Measurements from ENCODE around the gene CUX1. TPM values are rescaled to one million over a fixed set of nuclear protein-coding genes. Genes with fewer than 3 reads are reported as not detected.

The CUX1 gene
- total RNA-seq, 1 experiment from 2014 or later, result 53.5 TPM

DNA sequence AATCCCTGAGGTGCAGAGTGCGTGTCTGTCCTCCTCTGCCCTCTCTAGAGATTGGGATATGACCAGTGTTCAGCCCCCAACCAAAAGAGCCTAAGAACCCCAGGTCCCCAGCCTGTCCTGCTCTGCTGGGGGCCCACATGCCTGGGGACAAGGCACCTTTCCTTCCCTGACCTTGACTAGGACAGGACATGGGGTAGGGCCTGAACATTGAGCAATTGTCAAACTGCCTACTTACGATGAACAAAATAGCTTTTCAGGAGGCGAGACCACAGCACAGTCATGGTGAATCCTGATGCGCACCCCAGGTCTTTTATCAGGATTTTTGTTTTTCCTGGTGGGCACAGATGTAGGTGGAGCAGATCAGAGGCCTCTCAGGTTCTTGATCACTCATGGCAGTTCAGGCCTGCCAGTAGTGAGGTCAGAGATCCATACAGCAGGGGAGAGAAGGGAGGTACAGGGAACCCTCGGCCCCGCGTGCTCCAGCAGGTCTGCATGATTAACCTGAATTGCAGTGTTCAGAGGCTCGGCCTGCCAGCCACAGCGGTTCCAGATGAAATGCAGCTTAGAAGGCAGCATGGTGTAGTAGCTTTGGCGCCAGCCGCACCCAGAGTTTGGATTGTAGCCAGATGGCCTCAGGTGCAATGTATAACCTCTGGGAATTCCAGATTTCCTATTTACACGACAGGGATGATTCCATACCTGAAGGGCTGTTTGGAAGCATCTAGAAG is 191.3 kb downstream of the CUX1 start:
- Histone ChIP-seq H2BK15ac (ENCODE audit: low read depth, low read length) (no peak overlapping the region), H3K23ac (ENCODE audit: insufficient read length, low read depth, low read length) (no peak overlapping the region), H2BK120ac (ENCODE audit: low read depth, low read length, poor library complexity, severe bottlenecking) (no peak overlapping the region), H4K20me1 (ENCODE audit: control insufficient read depth, insufficient read depth, insufficient read length) (no peaks in the 10 kb centered on the region), H3K4me2 (ENCODE audit: insufficient read depth, insufficient read length, low read length) (no peak overlapping the region), H3K9me3 (ENCODE audit: control insufficient read depth, low read depth, low read length) (no peaks in the 10 kb centered on the region), H4K91ac (ENCODE audit: insufficient read length, low read depth, low read length) (no peak overlapping the region), H3K18ac (ENCODE audit: insufficient read length, low read depth, low read length) (peak overlapping the region; percentile 25), H3K14ac (ENCODE audit: insufficient read depth, low read length) (no peak overlapping the region; the same call in 1 of the 2 replicates), H3K79me1 (ENCODE audit: insufficient read depth, low read depth, low read length, poor library complexity, severe bottlenecking) (peaks cover 5% of the 10 kb centered on the region), H3K56ac (ENCODE audit: insufficient read length, low read depth, low read length) (no peak overlapping the region), H3K23me2 (ENCODE audit: insufficient read length, low read depth, low read length, poor library complexity, severe bottlenecking) (no peaks in the 10 kb centered on the region), H2AK5ac (ENCODE audit: insufficient read length, low read length) (no peak overlapping the region), H3K79me2 (ENCODE audit: insufficient read depth, low read length) (no peaks in the 10 kb centered on the region), H3K27ac (ENCODE audit: insufficient read length, low read depth, low read length) (no peak overlapping the region), H3K4ac (ENCODE audit: low read depth, low read length) (no peak overlapping the region), H2BK20ac (ENCODE audit: low read depth, low read length, poor library complexity, severe bottlenecking) (no peak overlapping the region), H3K9ac (ENCODE audit: extremely low read depth, insufficient read length, low read length) (no peak overlapping the region), H2BK5ac (ENCODE audit: insufficient read length, low read length) (no peak overlapping the region), H2BK12ac (ENCODE audit: insufficient read length, low read depth, low read length) (no peak overlapping the region), H4K8ac (replicated peaks; ENCODE audit: insufficient read length, low read depth, low read length) (no peak overlapping the region), H3K27me3 (ENCODE audit: insufficient read depth, low read length) (no peaks in the 10 kb centered on the region), H4K5ac (ENCODE audit: insufficient read length, low read depth, low read length) (no peak overlapping the region), H2AFZ (ENCODE audit: low read length) (no peak overlapping the region), H3K4me1 (ENCODE audit: insufficient read depth, low read length) (no peaks in the 10 kb centered on the region), H3T11ph (ENCODE audit: low read length) (no peak overlapping the region)
- no peak overlapping the region for H3K4me3 Mint-ChIP-seq
- peaks cover 8 to 13% of the 10 kb centered on the region in 2 experiments for H3K4me1 Mint-ChIP-seq
- H3K36me3 Mint-ChIP-seq (ENCODE audit: insufficient read depth in 1 of 3, low read depth in 3 of 3), result peaks cover 0 to 12% (median 3%) of the 10 kb centered on the region in 3 experiments; a peak in 5 of 7 replicates
- no peak for DNase-seq
- no CpG with 5 or more reads among the region's 12 CpGs for WGBS (ENCODE audit: extremely low coverage, insufficient read length, low lambda C conversion rate)
- H3K9me3 Mint-ChIP-seq, result no peaks in the 10 kb centered on the region
- peak overlapping the region; percentile 46 to 77 (median 59); a peak in 6 of 7 replicates for H3K27ac Mint-ChIP-seq
- TF ChIP-seq CTCF (conservative IDR thresholded peaks at IDR 0.05), result no peak
- no peaks in the 10 kb centered on the region for H3K27me3 Mint-ChIP-seq (ENCODE audit: low read depth)

All from H9 (cell line).